DND-41 (cell line): ENCODE data around the gene TMEM186.

Experiments used
- EZH2 ChIP-seq: IDR thresholded peaks from 3 replicates; pipeline ENCODE4 v1.6.1; 2012; ENCODE audit warnings: borderline replicate concordance, low read depth, mild to moderate bottlenecking, moderate library complexity, low read length, inconsistent platforms; ENCODE audit not compliant: severe bottlenecking
- TF ChIP-seq, protein P1 (sequence below): IDR thresholded peaks from 2 replicates; pipeline ENCODE4 v1.5.1; 2012; ENCODE audit warnings: borderline replicate concordance, low read length, moderate library complexity, mild to moderate bottlenecking; ENCODE audit not compliant: poor library complexity, severe bottlenecking; ENCODE audit errors: extremely low read depth

DNA sequence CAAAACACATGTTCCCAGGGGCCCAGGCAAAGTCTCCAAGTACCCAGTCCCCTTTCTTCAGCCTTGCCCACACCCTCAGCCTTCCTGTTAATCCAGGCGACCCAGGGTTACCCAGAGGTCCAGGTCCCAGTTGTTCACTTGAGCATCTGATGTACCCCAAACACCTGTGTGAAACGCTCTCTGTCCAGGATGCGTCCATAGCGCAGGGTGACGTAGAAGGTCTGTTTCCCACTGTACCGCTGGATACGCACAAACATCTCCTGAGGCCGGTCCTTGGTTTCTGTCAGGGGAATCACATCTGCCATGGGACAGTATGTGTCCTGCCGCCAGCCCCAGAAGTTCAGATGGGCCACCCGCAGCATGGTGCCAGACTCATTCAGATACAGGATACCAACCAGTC lies 1.6 kb downstream of the TMEM186 start:
- TF ChIP-seq, protein P1, sequence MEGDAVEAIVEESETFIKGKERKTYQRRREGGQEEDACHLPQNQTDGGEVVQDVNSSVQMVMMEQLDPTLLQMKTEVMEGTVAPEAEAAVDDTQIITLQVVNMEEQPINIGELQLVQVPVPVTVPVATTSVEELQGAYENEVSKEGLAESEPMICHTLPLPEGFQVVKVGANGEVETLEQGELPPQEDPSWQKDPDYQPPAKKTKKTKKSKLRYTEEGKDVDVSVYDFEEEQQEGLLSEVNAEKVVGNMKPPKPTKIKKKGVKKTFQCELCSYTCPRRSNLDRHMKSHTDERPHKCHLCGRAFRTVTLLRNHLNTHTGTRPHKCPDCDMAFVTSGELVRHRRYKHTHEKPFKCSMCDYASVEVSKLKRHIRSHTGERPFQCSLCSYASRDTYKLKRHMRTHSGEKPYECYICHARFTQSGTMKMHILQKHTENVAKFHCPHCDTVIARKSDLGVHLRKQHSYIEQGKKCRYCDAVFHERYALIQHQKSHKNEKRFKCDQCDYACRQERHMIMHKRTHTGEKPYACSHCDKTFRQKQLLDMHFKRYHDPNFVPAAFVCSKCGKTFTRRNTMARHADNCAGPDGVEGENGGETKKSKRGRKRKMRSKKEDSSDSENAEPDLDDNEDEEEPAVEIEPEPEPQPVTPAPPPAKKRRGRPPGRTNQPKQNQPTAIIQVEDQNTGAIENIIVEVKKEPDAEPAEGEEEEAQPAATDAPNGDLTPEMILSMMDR, result no peak
- TF ChIP-seq EZH2, result no peak
